T-helper 22 cell (primary cell): ENCODE data around the gene GHRHR.

Experiments
- DNase-seq: peaks from one replicate; pipeline ENCODE4 v3.0.0-alpha.2; 2020; ENCODE audit warnings: low read depth

Gene GHRHR

DNA sequence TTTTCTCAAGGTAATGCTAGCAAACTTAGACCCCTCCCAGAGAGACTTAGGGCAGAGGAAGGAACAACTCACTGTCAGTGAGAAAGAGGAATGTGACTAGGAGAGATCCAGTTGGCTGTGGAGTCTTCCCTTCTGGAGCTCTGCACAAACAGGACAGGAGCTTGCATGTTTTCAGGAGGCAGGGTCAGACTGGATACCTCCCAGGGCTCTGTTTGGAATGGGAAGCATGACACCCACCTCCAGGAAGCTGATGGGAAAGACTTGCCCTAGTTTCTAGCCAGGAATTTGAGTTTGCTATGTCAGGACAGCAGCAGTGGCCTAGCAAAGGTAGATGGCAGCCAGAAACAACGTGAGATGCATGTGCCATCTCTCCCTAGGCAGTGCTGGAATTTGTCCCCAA is 40.6 kb downstream of the GHRHR start:
- no peak for DNase-seq

DNA sequence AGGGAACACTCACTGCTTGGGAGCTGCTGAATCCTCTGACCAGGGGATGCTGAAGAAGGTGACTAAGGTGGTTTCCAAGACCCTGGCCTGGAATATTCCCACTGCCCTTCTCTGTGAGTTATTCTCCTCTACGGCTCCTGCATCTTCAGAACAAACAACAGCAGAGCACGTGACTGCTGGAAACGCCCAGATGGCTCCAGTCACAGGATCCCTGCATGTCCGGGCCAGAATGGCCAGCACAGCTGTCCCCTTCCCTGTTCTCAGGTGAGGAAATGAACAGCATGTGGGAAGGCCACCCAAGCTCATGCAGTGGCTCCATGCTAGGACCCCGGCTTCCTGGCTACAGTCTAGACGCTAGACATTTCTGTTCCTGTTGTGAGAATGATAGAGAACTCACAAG is 43.1 kb downstream of the GHRHR start:
- no peak for DNase-seq

DNA sequence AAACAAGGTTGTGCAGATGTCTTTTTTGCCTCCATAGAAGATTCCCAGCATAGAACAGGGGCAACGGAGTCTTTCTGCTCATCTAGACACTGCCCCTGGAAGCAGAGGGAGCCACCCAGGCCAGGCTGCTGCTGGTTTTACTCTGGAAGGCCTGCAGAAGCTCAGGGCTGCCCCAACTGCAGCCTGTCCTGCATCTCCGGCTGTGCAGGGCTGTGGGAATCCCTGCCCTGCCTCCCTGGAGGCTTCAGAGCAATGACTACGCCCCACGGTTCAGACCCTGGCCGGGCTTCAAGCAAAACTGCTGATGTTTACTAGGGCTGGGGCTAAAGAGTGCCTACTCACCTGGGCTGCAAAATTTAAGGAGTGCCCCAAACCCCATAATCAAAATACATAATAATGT is 43.9 kb downstream of the GHRHR start:
- DNase-seq, result no peak

DNA sequence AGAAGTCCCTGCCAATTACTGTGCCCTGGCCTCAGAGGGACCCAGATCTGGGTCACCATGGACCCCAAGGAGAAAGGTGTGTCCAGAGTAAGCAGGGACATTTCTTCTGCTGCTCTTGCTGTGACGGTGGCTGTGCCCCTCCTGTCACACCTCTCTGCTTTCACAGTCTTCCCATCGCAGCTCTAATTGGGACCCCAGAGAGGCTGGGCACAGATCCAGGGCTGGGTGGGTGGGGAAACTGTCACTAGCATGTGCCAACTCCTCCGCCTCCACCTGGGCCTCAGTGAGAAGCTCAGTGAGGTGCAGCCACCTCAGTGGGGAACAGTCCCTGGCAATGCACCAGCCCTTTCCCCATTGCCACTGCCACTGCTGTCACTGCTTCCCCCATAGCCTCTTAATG is 51.1 kb downstream of the GHRHR start:
- DNase-seq, result no peak

DNA sequence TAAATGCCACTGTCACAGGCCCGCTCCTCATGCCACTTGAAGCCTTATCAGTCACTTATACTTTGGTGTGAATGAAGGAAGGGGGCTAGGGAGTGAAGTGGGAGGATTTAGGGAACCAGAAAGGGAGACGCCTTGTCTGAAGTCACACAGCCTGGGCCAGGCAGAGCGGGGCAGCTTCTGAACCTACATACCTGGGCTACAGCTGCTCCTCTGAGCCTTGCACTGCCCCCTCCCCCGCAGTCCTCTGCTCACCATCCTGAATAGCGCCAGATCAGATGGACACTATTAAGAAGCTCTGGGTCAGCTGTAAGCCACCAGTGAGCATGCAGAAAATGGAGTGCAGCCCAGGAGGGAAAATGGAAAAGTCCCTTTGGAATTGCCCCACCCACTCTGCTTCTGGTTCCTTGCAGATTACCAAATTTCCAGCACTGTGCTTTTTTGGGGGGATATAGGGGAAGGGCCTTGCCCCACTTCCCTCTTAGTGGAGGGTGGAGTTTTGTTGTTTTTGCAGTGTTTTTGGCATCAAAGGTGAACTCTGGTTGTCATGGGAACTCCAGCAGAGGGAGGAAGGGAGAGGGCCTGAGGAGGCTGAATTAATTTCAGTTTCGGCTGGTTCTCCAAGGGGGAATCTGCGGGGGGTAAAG is 53.4 kb downstream of the GHRHR start:
- no peak for DNase-seq

DNA sequence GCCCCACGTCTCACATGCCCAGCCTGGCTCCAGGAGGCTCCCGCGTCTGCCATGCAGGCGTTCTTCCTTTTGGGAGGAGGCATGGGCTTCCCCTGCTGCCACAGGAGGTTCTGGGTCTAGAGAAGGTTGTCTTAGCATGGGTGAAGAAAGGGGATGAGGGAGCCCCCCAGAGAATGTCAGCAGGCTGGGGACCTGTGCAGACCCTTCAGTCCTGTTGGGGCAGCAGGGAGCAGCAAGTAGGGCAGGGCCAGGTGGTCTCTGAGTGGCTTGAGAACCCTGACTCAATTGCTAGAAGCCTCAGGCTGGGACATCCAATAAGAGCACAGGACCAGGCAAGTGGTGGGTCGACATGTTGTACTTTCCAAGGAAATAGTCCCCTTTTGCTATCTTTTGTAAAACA is 54.0 kb downstream of the GHRHR start:
- DNase-seq, result no peak

DNA sequence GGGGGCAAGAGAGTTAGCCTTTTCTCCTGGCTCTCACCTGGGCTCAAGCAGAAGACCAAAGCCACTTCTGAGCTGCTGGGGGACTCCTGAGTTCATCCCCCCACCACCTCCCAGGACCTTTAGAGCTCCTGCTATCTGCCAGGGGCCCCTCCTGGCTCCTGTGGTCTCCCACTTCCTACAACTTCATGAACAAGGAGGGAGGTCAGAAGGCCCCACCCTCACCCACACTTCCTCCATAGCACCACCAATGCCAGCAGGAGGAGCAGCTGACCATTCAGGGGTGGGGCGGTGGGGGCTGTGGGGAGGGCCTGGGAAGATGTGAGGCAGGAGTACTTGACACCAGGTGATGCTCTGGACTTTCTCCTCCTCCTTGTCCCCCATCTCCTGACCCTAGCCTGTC is 55.8 kb downstream of the GHRHR start:
- no peak for DNase-seq

DNA sequence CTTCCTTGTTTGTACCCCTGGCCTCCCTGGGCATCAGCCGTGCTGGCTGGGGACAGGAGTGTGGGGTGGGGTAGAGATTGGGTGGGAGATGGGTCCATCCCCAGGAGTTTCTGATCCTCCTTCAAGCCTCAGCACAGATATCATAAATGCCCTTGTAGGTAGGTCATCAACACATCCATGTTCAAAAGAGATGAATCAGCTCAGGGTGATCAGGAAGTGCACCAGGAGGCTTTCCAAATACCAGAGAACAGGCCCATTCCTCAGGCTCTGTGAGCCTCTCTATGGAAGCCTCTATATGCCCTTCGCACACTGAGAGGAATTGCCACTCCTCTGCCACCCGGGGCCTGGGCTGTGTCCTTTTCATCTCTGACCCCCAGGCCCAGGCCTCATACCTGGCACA is 56.4 kb downstream of the GHRHR start:
- DNase-seq, result no peak

DNA sequence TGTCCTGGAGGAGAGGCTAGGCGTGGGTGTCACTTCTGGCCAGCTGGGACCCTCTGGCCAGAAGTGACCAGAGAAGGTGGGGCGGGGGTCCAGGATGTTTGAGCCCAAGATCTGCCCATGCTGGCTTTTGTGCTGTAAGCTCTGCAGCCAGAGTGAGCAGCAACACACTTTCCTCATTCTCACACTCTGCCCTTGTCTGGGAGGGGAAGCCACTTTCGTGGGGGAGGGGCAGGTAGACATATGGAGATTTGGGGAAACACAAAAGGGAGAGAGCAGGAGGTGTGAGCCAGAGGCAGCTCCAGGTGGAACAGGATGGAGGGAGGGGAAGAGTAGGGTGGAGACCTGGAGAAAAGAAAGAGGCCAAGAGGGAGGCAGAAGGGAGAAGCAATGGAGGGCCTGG is 56.9 kb downstream of the GHRHR start:
- DNase-seq, result no peak

DNA sequence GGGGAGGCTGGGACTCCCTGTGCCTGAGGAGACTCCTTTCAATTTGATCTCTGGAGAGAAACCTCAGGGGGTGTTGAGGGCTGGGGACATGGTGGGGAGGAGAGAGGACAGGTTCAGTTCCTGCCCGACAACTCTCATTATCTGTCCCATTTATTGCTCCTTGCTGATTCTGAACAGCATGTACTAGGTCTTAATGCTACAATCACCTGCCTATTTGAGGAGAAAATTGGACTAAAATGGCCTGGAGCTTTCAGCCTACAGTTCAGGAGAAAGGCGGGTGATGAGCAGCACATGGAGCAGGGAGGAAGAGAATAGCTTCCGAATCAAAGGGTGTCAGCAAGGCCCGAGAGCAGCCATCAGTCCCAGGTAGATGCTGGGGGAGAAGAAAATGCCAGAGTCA is 58.4 kb downstream of the GHRHR start:
- no peak for DNase-seq

DNA sequence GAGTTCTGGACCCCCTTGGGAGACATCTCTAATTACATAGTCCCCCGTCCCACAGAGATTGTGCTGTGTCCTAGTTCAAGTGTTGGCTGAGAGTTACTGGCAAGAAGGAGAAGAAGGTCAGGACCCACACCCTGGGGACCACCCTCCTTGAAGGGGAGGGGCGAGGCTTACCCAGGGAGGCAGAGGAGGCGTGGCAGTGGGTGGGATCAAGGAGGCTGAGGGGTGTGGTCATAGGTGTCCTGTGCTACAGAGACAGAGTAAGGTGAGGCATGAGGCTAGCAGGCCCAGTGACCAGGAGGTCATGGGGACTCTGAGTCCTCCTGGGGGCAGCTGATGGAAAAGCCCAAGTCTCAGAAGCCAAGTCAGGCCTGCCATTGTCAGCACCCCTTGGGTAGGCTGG is 59.0 kb downstream of the GHRHR start:
- DNase-seq, result no peak

DNA sequence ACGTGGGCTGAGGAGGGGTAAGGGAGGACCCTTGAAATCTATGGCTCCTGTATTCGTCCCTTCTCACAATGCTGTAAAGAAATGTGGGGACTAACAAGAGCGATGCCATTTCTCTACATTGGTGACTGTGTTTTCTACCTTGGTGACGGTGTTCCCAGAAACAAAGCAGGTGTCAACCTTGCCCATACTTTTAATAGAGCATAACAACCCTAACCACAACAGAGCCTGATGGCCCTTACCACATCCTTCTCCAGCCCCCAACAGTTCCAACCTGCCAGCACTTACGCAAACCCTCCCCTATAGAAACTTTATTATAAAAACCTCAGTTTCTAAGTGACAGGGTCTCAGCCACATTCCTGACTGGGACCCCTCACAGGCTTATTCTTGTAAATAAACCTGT is 60.1 kb downstream of the GHRHR start:
- no peak for DNase-seq

DNA sequence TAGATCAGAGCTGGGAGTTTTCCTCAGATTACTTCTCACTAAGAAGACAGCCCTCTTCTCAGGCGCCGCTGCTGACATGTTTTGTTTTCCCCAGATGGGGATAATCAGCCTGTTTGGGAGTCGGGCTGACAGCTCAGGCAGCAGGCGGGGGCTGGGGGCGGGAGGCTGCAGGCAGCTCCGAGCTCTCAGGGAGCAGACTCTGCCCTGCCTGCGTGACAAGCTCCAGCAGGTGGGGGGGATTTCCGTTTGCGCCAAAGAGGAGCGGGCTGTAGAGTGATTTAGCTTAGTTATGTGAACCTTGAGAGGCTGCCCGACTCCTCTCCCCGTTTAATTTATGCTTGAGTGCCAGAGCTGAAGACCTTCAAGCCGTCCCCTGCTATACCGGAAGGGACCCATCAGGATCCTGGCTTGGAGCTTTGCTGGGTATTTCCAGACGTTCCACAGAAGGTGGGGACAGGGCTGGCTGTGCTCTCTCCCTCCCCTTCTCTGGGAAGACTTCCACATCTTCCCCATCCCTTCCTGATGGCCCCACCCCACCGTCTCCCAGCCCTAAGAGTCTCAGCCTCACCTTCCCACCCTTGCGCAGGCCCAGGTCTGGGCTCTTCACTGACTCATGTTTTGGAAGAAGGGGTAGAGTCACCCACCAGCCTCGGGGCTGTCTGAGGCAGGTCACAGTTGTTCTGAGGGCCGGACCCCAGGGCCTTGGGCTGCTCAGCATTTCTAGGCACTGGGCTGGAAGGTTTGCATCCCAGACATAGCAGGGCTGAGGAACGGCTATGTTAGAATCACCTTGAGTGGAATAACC is 63.6 kb downstream of the GHRHR start:
- no peak for DNase-seq

DNA sequence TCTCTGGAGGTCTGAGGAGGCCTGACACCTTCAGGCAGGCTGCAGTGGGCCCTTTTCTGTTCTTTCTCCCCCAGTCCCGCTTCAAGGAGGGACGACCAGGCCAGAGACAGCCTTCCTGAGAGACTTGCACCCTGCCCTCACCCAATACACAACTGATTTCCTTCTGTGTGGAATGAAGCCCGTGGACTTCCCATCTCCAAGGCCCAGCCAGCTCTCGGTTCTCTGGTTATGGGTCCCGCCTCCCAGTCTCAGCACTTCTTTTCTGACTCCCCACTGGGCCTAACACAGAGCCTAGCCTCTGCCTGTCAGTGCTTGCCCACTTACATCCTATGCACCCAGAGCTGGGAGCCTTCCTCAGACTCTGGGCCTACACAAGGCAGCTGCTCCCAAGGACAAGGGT is 64.3 kb downstream of the GHRHR start:
- no peak for DNase-seq

DNA sequence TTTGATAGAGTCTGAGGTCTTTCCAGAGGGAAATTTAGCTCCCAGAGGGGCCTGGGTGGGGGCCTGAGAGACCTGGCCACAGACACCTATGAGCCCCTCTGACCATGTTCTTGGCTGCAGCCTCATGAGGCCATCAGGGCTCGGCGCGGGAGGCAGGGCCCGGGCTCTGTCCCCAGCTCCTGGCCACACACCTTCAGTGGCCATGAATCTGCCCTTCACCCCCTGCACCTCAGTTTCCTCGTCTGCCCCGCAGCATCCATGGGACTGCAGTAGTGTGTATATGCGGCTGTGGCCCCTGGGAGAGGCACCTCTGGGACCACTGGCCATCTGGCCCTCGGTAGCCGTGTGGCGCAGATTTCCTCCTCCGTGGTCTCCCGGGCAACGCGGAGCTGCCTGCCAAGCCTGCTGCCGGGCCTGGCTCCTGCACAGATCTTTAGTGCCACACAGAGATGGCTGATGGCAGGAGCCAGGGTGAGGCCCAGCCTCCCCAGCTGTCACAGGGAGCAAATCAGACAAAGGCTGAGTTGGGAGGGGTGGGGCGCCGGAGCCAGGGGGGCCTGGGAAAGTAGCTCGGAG is 64.8 kb downstream of the GHRHR start:
- no peak for DNase-seq
